ENCODE measurements around the gene RARRES2.
"Not testable (repeated sequence)": the region's sequence is repeated elsewhere in the genome, so short reads cannot be mapped to it uniquely, and the experiment has no call there.

The RARRES2 gene

DNA sequence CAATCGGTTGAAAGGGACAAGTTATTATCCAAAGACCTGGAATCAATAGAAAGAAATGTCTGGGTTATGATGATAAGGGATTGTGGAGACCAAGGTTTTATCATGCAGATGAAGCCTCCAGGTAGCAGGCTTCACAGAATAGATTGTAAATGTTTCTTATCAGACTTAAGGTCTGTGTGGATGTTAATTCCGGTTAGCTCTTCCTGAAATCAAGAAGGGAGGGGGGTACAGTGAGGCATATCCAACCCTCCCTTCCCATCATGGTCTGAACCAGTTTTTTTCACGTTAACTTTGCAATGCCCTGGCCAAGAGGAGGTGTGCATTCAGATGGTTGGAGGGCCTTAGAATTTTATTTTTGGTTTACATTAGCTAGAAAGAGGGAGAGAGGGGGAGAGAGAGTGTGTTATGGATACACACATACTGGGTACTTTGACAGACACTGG is 28.0 kb downstream of the RARRES2 start:
- no peak for DNase-seq

DNA sequence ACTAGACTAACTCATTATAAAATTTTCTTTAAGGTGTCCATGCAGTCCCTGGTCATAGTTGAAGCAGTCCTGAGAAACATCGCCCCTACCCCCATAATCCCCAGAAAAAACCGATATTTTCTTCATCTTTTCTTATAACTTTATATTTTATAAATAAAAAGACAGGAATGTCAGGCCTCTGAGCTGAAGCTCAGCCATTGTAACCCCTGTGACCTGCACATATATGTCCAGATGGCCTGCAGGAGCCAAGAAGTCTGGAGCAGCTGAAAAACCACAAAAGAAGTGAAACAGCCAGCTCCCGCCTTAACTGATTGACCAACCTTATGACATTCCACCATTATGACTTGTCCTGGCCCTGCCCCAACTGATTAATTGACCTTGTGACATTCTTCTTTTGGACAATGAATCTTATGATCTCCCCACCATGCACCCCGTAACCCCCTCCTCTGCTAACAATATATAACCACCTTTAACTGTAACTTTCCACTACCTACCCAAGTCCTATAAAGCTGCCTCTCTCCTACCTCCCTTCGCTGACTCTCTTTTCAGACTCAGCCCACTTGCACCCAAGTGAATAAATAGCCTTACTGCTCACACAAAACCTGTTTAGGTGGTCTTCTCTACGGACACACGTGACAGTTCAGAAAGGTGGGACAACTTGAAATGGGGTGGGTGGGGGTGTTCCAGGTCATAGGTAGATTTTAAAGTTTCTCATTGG is 28.6 kb downstream of the RARRES2 start:
- not testable (repeated sequence) for DNase-seq

GRCh38 chr7:150311711-150312110 is 29.7 kb downstream of the RARRES2 start:
- DNase-seq, result no peak

DNA sequence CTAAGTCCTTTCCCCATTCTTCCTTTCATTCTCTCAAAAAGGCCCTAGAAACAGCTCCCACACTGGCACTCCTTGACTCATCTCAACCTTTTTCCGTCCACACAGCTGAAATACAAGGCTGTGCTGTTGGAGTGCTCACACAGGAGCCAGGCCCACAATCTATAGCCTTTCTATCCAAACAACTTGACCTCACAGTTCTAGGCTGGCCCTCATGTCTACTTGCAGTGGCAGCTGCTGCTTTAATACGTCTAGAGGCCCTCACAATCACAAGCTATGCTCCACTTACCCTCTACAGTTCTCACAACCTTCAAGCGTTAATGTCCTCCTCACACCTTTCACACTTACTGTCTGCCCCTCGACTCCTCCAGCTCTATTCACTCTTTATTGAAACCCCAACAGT is 30.3 kb downstream of the RARRES2 start:
- DNase-seq, result no peak

GRCh38 chr7:150308575-150308974 is 32.9 kb downstream of the RARRES2 start:
- no peak for DNase-seq

- no peak for DNase-seq
Measured at GRCh38 chr7:150307904-150308303, 33.5 kb downstream of the RARRES2 start.

DNA sequence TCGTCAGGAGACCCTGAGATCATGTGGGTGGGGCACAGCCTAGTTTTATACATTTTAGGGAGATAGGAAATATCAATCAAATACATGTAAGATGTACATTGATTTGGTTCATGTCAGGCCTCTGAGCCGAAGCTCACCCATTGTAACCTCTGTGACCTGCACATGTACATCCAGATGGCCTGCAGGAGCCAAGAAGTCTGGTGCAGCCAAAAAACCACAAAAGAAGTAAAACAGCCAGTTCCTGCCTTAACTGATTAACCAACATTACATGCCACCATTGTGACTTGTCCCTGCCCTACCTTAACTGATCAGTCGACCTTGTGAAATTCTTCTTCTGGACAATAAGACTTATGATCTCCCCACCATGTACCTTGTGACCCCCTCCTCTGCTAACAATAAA is 34.3 kb downstream of the RARRES2 start:
- no peak for DNase-seq

- DNase-seq, result not testable (repeated sequence)
Measured at GRCh38 chr7:150306377-150306776, 35.1 kb downstream of the RARRES2 start.

DNA sequence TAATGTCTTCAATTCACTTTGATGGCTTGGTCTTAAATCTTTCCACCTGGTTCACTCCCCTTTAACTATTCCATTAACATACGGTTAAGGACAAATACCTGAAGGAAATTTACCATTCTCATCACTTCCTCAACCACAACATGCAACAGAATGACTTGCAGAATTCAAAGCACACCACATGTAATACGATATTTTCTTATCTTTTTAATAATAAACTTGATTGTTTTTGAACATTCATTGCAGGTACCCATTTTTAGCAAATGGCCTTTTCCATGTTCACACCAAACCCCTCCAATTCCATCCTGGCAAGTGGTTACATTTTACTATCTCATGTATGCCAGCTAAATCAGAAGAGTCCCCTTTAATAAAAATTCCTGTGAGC is 35.5 kb downstream of the RARRES2 start:
- not testable (repeated sequence) for DNase-seq

GRCh38 chr7:150305259-150305902 is 36.0 kb downstream of the RARRES2 start:
- not testable (repeated sequence) for DNase-seq

DNA sequence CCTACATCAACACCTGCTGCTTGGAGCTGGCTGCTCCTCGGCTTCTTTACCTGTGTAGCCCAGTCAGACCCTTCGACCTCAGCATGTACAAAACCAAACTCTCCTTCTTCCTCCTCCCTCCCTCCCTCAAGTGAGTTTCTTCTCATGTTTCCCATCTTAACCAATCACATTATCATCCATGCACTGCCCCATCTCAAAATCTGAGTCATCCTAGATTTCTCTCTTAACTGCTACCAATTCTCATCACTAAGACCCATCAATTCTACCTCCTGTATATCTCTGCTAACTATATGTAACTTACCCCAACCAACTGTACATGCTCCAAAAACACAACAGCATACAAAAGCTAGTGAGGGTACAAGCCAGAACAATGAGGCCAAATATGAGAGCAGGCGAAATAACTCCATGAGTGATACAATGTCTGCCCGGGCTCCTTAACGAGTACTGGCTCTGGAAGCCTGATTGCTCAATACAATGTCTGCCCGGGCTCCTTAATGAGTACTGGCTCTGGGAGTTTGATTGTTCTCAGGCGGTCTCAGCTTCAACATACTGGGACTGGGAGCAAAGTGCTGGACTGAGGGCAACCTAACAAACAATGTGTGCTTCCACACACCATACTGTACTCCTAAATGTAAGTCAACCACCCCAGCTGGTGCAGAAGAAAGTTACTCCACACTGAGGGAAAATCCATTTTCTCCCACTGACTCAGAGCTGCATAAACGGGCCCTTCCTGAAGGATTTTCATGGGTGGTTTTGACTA is 36.8 kb downstream of the RARRES2 start:
- DNase-seq, result not testable (repeated sequence)

- DNase-seq, result not testable (repeated sequence)
Measured at GRCh38 chr7:150302908-150303310, 38.5 kb downstream of the RARRES2 start.

- DNase-seq, result not testable (repeated sequence)
Measured at GRCh38 chr7:150297978-150298377, 43.5 kb downstream of the RARRES2 start.

- DNase-seq, result not testable (repeated sequence)
Measured at GRCh38 chr7:150296802-150297201, 44.6 kb downstream of the RARRES2 start.

DNA sequence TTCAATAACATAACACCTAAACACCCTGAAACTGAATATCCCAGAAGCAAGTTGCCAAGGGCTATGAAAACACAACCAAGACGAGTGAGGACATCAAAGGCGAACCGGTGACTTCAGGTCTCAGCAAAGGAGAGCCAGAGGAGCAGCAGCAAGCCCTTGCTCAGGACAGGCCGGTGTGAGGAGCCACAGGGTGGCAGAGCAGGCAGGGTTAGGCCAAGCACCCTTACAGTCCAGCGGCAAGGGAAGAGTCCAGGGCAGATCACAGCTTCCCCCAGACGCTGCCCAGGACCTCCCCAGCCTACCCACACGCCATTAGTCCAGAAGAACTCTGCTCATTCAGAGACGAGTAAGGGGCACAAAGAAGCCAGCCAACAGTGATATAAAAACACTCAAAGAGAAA is 45.8 kb downstream of the RARRES2 start:
- DNase-seq, result not testable (repeated sequence)

DNA sequence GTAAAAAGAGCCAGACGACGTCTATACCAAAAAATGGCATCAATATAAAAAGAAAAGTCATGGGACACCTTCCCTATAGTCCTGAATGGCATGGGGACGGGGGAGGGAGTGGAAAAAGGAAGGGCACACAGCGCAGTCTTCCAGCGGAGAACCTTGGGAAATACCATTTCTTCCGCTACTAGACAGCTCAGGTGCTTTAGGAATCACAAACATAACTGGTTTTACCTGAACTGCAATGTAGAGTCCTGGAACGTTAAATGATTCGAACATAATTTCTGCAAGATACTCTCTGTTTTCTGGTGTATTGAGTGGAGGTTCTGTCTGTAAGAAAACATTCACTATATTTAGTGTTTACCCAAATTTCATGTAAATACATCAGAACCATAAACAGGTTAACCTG is 46.4 kb downstream of the RARRES2 start:
- not testable (repeated sequence) for DNase-seq

- DNase-seq, result not testable (repeated sequence)
Measured at GRCh38 chr7:150290317-150290716, 51.1 kb downstream of the RARRES2 start.

DNA sequence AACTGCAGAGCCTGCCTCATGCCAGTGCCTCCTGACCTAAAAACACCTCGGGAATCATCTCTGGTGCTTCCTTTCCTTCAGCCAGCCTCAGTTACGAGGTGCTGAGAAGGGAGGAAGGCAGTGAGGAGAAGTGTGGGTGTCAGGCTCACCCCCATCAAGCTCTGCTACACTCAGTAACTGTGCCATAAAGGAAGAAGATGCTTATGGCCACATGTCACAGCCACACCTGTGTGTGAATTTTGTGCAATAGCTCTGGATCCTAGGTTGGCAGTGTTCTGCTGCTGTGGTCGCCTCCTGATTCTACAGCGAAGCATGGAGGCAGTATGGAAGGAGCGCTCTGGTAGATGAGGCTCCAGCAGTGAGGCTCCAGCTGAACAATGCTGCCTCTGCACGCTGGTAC is 52.6 kb downstream of the RARRES2 start:
- DNase-seq, result not testable (repeated sequence)

Measured in islet precursor cell (in vitro differentiated cells).